Pulmonary artery endothelial cell (primary cell): Measurements from ENCODE around the gene SBDS. TPM values are rescaled to one million over a fixed set of nuclear protein-coding genes. Genes with fewer than 3 reads are reported as not detected.
"Not testable (repeated sequence)": the region's sequence is repeated elsewhere in the genome, so short reads cannot be mapped to it uniquely, and the experiment has no call there.

Source experiments
- DNase-seq: peaks from one replicate; pipeline ENCODE4 v3.0.0-alpha.2; 2011; ENCODE audit warnings: low read depth, low spot score
- total RNA-seq: library from RNA; depleted of rRNA; stranded (reverse); fragments of >200 nt; gene quantifications from 2 replicates; pipeline ENCODE4 v1.2.3, GENCODE V29; 2014

Gene SBDS
- total RNA-seq = 72.1 and 105 TPM in 2 replicates

- peak; percentile 94 for DNase-seq
These were observed at the start of gene SBDS for GRCh38 chr7:66995050-66995776. Gene SBDS, minus strand, starts transcription at chr7:66995586. Its CDS starts 169 bp downstream, at chr7:66995417.

- not testable (repeated sequence) for DNase-seq
These were observed 48.2 kb upstream of the SBDS start for GRCh38 chr7:67043559-67043930.

GRCh38 chr7:67042781-67043558 is 47.6 kb upstream of the SBDS start:
- peak; percentile 27 for DNase-seq

GRCh38 chr7:67040832-67041231 is 45.4 kb upstream of the SBDS start:
- not testable (repeated sequence) for DNase-seq

DNA sequence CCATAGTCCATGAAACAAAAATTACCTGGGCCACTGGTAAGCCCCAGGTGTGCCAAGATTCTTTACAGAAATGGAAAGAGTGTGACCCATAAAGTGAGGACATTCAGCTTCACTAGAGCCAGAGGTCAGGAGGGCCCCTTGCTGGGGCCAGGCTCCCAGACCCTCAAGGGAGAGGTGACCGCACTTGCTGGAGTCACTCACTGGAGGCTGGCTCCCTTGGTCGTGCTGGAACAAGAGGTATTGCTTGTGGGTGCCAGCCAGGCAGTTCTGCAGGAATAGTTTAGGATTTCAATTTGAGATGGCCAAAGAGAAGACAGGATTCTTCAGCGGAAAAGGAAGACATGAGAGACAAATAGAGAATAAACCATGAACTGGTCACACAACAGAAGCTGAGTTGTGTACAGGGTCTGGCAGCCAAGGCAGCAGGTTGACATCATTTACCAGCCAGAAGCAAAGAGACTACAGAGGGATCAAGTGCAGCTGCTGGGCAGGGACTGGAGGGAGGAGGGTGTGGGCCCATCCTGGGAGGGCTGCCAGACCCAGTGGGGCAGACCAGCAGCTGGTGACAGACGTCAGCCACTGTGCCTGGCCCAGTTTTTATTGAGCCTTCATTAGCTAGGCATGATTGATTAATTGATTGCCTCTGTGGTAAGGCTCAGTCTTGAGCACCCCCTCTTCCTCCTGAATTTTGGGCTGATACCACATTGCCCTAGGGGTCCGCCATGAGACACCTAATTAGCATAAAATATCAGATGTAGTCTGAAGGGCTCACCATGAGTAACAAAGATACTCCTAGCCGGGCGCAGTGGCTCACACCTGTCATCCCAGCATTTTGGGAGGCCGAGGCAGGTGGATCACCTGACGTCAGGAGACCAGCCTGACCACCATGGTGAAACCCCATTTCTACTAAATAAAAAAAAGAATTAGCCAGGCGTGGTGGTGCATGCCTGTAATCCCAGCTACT is 41.3 kb upstream of the SBDS start:
- DNase-seq = not testable (repeated sequence)

DNA sequence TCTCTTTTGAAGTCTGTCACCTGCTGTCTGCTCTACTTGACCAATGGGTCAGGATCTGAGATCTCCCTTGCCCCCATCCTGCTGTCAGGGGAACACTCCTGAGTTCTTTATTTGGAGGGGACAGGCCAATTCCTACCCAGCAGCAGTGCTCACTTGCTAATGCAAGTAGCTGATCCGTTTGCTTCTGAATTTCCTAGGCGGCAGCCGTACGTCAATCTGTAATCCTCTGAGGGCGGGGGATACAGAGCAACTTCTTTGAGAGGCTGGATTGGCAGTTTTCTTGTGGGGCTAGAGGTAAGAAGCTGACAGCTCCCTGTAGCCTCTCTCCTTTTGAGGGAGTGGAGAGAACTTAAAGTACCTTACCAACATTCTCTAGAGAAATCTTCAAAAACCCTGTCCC is 37.9 kb upstream of the SBDS start:
- DNase-seq = no peak

GRCh38 chr7:67031685-67032084 is 36.3 kb upstream of the SBDS start:
- DNase-seq = not testable (repeated sequence)

DNA sequence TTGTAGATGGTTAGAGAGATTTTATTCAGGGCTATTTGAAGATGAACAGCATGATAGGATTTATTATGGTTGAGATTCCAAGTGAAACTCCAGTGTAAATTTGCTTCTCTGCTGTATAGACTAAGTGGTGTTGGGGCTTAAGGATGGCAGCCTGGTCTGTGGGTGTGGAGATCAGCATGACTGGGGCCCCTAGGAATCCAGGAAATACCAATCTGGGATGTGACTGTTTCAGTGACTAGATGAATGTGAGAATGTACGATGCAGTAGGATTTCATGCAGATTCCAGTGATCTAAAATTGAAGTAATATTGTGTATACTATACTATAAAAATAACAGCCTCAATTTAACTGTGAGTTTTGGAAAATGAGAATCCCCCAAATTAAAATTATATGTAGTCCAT is 30.1 kb upstream of the SBDS start:
- DNase-seq = not testable (repeated sequence)

GRCh38 chr7:67022511-67022910 is 27.1 kb upstream of the SBDS start:
- no peak for DNase-seq

DNA sequence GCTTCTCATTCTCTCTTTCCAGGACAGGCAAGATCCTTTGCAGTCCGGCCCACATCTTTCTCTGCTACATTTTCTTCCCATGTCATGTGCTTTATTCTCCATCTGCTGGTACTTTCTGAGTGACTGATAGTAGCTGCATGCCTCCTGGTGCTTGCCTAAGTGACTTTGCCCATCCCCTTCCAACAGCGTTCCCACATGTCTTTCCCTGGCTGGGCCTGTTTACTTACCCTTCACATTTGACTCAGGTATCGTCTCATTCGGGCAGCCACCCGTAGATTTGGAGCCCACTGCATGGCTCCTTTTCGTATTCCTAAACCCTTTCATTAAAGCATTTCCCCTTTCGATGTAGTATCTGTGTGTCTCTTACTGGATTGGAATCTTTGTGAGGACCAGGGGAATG is 25.9 kb upstream of the SBDS start:
- no peak for DNase-seq

- DNase-seq = no peak
These were observed 24.4 kb upstream of the SBDS start for GRCh38 chr7:67019562-67020390.

DNA sequence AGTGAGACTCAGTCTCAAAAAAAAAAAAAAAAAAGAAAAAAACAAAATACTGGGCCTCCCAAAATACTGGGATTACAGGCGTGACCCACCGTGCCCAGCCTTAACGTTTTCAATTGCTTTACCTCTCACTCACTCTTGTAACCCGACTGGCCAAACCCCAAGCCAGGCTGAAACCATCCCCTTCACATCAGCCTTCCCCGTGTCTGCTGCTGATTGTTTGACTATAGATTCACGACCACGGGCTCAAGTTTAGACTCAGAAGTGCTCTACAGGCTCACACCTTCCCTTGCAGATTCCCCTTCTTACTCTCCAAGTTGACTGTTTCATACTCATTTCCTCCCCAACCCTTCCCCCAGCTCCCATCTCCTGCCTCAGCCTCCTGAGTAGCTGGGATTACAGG is 23.6 kb upstream of the SBDS start:
- DNase-seq = no peak

- DNase-seq = not testable (repeated sequence)
These were observed 22.6 kb upstream of the SBDS start for GRCh38 chr7:67017971-67018370.

DNA sequence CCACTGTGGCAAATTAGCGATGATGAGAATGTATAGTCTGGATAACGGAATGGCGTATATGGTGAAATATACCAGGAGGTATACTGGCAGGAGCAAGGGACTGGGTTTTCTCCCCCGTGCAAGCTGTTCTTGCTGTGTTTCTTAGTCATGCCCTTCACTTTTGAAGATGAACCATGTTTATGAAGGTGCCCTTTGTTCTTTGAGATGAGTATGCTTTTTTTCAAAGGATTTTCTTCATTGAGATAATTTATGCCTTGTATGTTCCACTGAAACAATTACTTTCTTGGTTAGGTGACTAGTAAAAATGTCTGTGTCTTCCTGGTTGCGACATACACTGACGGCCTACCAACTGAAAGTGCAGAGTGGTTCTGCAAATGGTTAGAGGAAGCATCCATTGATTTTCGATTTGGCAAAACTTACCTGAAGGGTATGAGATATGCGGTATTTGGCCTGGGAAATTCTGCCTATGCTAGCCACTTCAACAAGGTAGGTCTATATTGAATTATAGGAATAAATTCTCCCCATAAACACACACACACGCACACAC is 18.8 kb upstream of the SBDS start:
- not testable (repeated sequence) for DNase-seq

DNA sequence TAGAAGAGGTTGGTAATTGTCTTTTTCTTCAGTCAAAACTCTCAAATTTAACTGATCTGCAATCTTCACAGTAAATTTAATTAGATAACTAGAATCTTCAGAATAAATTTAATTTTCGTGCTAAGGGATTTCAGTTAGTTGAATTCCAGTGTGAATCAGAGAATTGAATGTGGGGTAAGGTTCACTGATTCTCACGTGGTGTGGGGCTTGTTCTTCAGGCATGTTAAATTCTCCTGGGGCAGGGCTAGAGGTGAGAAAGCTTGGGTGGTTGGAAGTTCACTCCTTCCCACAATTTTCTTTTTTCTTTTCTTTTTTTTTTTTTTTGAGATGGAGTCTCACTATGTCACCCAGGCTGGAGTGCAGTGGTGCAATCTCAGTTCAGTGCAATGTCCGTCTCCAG is 14.3 kb upstream of the SBDS start:
- not testable (repeated sequence) for DNase-seq

GRCh38 chr7:67008260-67008659 is 12.9 kb upstream of the SBDS start:
- DNase-seq = no peak

GRCh38 chr7:67006965-67007364 is 11.6 kb upstream of the SBDS start:
- no peak for DNase-seq

GRCh38 chr7:67004145-67004544 is 8.8 kb upstream of the SBDS start:
- not testable (repeated sequence) for DNase-seq

DNA sequence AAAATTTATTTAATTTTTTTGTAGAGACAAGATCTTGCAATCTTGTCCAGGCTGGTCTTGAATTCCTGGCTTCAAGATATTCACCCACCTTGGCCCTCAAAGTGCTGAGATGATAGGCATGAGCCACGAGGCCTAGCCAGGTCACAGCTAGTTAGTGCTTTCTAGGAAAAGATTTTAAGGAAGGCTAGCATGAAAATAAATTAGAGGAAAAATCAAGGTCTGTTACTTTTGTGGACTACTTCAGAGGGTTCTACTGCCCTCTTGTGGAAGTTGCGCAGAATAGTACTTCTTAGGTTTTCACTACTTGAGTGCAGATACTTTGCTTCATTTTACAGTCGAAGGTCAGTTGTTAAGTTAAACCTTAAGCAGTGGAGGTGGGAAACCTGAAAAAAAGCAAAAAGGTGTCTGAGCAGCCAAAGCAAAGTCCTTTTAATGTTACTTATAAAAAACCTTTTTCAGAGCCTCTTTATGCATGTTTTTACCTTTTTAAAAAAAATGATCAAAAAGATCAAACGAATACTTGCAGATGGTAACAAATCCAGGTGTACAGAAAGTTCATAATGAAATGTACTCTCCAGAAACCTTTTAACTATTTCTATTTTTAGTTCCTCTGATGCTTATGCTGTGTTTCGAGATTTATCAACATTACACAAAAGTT is 5.3 kb upstream of the SBDS start:
- DNase-seq = not testable (repeated sequence)
